NB4 (cell line): ENCODE results near the gene SYTL3.

Experiments used
- POLR2A ChIP-seq: IDR thresholded peaks from 2 replicates; pipeline ENCODE4 v1.6.1; 2011; ENCODE audit warnings: mild to moderate bottlenecking; ENCODE audit not compliant: insufficient read length; ENCODE audit errors: extremely low read depth
- TF ChIP-seq, protein P1 (sequence below): IDR thresholded peaks from one replicate; pipeline ENCODE4 v1.5.1; 2012; ENCODE audit warnings: low read depth, low read length
- TF ChIP-seq, protein P2 (sequence below): IDR thresholded peaks from 2 replicates; pipeline ENCODE4 v1.6.1; 2011; ENCODE audit warnings: low read depth, low read length

DNA sequence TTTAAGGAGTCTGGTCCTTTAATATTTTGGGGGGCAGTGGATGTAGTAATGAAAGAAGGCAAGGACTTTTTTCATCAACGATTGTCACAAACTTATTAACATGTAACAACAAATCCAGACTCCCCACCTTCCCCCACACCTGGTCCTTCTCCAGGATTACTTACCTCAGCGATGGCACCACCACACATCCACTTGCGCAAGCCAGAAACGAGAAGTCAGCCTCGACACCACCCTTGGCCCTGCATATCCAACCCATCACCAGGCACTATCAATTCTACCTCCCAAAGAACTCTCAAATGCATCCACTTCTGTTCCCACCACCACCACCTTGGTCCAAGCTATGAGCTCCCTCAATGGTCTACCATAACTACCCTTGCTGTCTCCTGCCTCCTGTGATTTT is 162.8 kb downstream of the SYTL3 start:
- TF ChIP-seq, protein P1, sequence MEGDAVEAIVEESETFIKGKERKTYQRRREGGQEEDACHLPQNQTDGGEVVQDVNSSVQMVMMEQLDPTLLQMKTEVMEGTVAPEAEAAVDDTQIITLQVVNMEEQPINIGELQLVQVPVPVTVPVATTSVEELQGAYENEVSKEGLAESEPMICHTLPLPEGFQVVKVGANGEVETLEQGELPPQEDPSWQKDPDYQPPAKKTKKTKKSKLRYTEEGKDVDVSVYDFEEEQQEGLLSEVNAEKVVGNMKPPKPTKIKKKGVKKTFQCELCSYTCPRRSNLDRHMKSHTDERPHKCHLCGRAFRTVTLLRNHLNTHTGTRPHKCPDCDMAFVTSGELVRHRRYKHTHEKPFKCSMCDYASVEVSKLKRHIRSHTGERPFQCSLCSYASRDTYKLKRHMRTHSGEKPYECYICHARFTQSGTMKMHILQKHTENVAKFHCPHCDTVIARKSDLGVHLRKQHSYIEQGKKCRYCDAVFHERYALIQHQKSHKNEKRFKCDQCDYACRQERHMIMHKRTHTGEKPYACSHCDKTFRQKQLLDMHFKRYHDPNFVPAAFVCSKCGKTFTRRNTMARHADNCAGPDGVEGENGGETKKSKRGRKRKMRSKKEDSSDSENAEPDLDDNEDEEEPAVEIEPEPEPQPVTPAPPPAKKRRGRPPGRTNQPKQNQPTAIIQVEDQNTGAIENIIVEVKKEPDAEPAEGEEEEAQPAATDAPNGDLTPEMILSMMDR: no peak
- TF ChIP-seq POLR2A: no peak
- TF ChIP-seq, protein P2, sequence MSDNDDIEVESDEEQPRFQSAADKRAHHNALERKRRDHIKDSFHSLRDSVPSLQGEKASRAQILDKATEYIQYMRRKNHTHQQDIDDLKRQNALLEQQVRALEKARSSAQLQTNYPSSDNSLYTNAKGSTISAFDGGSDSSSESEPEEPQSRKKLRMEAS: no peak
